ENCODE results near the gene TMX1. TPM values are rescaled to one million over a fixed set of nuclear protein-coding genes. Genes with fewer than 3 reads are reported as not detected.
"Not testable (repeated sequence)": the region's sequence is repeated elsewhere in the genome, so short reads cannot be mapped to it uniquely, and the experiment has no call there.

The TMX1 gene, protein sequence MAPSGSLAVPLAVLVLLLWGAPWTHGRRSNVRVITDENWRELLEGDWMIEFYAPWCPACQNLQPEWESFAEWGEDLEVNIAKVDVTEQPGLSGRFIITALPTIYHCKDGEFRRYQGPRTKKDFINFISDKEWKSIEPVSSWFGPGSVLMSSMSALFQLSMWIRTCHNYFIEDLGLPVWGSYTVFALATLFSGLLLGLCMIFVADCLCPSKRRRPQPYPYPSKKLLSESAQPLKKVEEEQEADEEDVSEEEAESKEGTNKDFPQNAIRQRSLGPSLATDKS
- total RNA-seq, result 6.8 TPM
- long read RNA-seq, transcript TMX1-201 (8 exons, 3,995 nt), result major isoform, 34 of 34 reads
- long read RNA-seq, partial matches to known transcripts, result 0 of 34 reads
- long read RNA-seq, other reads (novel, unspliced or antisense), result 0 of 34 reads

DNA sequence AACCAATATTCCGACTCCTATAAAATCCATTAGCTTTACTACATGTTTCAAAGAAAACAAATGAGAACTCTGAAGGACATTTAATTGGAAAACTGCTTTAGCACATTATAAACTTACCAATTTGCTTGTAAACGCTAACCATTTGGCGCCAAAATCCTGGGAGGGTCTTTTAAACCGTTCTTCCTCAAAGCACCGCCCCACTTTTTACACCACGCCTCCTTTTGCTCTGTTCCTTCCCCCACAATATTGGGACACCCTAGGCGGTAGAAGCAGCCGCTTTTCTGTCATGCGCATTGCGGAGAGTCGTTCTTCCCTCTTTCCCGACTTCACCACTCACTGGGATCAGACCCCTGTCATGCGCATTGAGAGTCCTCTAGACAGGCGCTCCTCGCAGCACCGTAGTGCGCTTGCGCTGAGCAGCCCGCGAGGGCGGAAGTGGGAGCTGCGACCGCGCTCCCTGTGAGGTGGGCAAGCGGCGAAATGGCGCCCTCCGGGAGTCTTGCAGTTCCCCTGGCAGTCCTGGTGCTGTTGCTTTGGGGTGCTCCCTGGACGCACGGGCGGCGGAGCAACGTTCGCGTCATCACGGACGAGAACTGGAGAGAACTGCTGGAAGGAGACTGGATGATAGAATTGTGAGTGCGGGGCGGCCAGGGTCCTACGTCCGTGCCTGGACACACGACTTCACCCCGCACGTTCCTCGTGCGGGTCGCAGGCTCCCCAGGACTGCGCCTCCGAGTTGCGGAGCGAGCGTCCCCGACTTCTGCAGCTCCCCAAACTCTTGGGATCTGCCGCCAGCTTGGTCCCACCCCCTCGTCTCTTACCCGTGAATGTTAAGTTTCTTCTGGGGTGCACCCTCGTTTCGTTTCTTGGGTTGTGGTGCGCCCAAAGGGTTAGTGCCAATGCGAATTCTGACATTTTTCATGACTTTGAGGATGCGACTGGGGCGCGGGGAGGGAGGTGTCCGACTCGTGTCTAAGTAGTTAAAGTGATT lies at the start of gene TMX1:
Gene TMX1 (plus strand): TSS at position 435 of the 991 bp plus-strand sequence. CDS start 46 bp downstream, at position 481.
- ATAC-seq (ENCODE audit: poor library complexity) (peak; percentile 100), DNase-seq (peak; percentile 96)
- intact Hi-C loops (cut with DNase I), result no loop called here

DNA sequence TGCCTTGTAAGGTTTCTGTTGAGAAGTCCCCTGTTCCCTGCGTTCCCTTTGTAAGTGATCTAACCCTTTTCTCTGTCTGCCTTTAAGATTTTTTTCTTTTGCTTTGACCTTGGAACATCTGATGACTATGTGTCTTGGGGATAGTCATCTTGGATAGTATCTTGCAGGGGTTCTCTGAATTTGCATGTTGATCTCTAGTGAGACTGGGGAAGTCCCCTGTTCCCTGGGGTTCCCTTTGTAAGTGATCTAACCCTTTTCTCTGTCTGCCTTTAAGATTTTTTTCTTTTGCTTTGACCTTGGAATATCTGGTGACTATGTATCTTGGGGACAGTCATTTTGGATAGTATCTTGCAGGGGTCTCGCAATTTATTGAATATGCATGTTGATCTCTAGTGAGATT lies 38.2 kb upstream of the TMX1 start:
- DNase-seq, result no peak
- intact Hi-C loops (cut with DNase I), result no loop called here
- ATAC-seq (ENCODE audit: poor library complexity), result no peak

DNA sequence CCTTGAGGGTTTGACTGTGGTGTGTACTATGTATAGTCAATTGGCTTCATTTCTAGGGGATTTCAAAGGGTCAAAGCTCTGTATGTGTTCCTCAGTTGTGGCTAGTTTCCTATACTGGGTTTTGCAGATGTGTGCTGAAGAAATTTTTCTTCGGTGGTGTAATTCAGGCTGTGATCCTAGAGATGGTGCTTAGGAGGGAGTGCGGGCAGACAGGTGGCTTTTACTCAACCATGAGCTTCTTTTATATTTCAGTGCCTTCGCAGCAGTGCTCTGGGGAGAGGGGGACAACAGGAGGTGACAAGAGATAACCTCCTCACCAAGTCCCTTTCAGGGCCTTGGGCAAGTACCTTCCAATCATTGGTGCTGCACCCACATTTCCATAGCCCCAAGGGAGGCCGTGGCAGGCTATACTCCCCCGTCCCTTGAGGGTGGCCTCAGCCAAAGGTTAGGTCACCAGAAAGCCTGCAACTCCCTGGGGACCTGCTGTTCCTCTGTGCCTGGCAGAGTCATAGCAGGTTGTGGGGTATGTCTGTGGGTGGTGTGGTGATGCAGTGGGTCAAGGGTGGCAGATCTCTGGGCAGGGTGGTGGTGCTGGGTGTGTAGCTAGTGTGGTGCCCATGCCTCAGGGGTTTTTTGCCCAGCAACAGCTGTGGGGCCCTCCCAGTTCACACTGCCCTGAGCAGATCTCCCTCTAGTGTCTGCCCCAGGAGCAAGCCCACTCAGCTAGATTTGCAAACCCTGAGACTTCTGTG lies 37.0 kb upstream of the TMX1 start:
- DNase-seq (no peak), ATAC-seq (ENCODE audit: poor library complexity) (no peak)
- intact Hi-C loops (cut with DNase I), result no loop called here

DNA sequence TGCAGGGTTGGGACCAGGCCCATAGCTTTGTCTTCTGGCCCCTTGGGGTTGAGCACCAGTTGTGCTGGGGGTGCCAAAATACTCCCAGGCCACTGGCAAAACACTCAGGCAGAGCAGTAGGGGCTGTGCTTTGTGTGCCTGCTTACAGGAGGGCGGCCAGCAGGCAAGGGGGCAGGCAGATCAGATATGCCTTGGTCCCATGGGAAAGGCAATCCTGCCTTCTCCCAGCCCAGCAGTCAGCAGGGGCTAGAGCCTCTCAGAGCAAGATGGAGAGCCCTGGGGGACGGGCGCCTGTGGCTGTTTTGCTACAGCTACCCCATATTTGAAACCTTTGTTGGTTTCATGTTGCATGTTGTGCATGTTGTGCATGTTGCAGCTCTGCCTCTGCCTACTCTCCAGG lies 36.2 kb upstream of the TMX1 start:
- DNase-seq (no peak), ATAC-seq (ENCODE audit: poor library complexity) (no peak)
- intact Hi-C loops (cut with DNase I), result no loop called here

DNA sequence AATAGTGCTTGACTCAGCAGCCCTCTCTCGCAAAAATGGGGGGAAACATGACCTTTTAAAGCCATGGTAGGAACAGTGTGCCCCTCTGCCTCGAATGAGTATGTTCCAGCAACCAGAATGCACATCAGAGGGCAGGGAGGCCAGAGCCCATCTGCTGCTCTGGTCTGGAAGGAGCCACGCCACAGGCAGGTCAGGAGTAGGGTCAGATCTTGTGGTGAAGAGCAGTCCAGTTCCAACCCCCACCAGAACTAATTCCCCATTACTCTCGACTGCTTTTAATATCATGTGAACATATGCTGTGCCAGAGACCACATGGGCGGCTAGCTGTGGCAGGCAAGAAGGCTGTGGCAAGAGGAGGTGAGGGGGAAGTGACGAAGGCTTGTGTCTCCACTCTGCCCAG lies 34.6 kb upstream of the TMX1 start:
- no peak for ATAC-seq (ENCODE audit: poor library complexity)
- no peak for DNase-seq
- intact Hi-C loops (cut with DNase I), result no loop called here

DNA sequence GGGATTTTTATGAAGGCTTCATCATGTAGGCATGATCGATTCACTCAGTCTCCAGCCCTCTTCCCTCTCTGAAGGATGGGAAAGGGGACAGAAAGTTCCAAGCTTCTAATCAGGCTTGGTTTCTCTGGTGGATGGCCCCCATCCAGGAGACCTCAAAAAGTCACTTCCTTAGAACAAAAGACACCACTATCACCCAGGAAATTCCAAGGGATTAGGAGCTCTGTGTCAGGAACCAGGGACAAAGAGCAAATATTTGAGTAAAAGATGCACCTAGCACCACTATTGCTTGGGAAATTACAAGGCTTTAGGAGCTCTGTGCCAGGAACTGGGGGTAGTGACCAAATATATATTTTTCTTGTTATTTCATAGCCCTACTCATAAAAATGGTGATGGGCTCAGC lies 33.6 kb upstream of the TMX1 start:
- intact Hi-C loops (cut with DNase I), result no loop called here
- ATAC-seq (ENCODE audit: poor library complexity) (no peak), DNase-seq (no peak)

DNA sequence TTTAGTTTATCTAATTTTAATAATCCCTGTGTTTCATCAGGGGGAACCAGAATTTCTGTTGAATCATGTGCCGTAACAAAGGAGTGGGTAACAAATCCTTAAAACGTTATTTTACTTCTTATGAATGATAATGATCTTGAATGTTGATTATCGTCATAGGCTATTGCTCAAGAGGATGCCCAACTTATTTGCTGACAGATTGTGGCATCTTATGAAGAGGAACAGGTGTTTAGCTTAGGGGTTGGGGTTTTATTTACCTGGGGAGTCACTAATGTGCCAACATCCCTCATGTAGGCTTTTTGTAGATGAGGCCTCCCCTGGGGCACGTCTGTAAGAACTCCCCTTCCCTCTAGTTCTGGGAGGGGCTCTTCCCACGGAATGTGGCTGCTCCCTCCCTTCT lies 32.4 kb upstream of the TMX1 start:
- DNase-seq (no peak), ATAC-seq (ENCODE audit: poor library complexity) (no peak)
- intact Hi-C loops (cut with DNase I), result no loop called here

DNA sequence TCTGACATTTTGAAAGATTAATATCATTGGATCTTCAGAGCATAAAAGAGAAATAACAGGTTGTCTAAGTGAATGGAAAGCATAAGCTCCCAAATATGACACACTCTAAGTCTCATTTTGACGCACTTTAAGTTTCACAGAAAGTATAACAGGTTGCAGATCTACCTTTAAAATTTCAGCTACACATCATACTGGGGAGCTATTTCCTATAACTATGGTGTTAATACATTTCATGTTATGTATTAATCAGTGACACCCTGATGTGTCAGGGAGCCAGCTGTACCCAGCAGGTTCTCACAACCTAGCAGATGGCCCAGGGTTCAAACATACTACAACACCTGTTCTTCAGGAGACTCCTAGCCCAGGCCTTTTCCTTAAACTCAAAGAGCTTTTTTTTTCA lies 31.1 kb upstream of the TMX1 start:
- ATAC-seq (ENCODE audit: poor library complexity) (no peak), DNase-seq (no peak)
- intact Hi-C loops (cut with DNase I), result no loop called here

DNA sequence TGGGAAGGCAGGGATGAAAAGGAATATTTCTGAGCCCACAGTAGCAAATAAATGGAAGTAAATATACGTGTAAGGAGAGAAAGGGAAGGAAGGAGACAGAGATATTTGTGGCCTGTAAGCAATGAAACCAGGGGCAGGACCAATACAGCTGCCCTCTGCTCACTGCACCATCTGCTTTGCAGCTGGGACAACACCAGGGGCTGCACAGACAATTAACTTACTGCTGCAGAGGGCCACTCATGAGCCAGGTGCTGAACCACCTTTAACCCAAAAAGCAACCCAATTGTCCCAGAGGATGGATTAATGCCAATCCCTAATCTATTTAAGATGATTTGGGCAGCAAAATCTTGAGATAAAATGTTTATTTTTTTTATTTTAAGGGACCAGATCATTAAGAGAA lies 30.6 kb upstream of the TMX1 start:
- ATAC-seq (ENCODE audit: poor library complexity) (no peak), DNase-seq (no peak)
- intact Hi-C loops (cut with DNase I), result no loop called here

DNA sequence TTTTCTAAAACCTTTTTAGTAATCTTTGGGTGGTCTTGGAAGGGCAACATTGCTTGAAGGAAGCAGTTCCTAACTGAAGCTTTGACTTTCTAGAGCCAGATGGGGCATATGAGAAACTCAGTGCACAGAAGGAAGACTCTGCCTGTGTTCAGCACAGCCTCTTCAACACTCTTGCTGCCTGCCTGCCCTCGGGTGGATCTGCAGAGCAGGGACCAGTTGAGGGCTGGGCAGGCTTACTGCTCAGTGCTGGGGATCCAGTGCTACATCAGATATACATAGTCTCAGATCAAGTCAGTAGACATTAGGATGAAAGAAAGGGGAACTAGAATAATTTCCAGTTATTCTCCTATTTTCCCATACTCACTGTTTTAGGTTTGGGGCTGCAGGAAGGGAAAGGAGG lies 29.5 kb upstream of the TMX1 start:
- ATAC-seq (ENCODE audit: poor library complexity) (no peak), DNase-seq (no peak)
- intact Hi-C loops (cut with DNase I), result no loop called here

DNA sequence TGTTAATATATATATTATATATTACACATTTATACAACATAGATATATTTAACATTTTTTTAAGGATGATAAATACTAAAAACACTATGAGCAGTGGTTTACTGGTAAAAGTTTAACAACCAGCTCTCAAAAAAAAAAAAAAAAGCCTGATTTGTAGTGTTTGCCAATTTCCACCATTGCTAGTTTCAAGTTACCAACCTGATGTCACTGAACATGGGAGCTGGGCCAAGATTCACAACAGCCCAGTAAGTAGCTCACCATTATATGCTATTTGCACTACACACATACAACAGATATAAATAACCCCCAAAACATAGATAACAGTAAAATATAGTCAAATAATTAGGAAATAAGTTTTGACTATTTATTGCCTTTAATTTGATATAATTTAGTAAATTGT lies 28.9 kb upstream of the TMX1 start:
- DNase-seq (no peak), ATAC-seq (ENCODE audit: poor library complexity) (no peak)
- intact Hi-C loops (cut with DNase I), result no loop called here

DNA sequence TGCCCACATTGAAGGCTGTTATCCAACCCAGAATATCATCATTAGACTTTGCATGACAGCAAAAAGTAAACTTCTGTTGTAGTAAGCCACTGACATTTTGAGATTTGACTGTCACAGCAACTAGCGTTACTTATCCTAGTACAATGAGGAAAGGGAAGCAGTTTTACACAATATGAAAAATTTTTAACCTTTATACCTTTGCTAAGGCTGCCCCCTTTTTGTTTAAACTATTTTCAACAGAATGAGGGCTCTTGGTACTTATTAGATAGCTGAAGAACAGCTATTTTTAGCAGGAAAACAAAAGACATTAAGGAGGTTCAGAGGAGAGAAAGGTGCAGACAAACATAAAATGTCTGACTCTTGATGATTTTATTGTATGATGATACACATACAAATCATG lies 23.4 kb upstream of the TMX1 start:
- DNase-seq (no peak), ATAC-seq (ENCODE audit: poor library complexity) (no peak)
- intact Hi-C loops (cut with DNase I), result no loop called here

DNA sequence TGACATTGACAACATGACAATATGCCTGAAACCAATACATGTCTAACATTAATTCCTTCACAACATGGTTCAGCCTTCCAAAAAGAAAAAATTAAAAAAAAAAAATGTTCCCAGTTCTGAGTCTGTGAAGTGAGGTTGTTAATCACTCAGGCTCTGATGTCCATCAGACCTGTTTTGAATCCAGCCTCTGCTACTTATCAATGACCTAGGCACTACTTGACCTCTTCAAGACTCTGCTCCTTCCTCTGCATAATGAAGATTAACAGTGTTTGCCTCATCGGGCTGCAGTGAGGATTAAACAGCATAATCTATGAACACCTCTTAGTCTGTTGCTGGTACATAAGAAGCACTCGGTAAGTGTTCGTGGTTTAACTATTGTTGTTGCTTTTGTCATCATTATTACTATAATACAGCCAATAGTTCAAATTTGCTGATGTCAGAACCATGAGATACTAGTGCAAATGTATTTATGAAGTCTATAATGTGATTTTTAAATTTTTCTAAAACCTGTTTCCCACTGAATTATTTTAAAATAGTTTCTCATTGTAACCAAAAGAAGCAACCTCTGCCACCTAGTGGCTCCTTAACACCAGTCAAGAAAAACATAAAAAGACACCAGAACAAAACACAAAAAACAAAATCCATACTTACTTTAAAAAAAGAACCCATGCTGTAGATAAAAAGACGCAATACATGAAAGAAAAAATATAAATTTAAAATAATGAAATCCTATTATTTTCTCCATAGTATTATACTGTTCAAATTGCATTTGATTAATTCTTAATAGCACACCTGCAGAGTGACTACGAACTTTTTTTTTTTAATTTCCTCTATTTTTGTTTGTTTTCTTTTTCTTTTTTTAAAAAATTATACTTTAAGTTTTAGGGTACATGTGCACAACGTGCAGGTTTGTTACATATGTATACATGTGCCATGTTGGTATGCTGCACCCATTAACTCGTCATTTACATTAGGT lies 20.3 kb upstream of the TMX1 start:
- ATAC-seq (ENCODE audit: poor library complexity) (no peak), DNase-seq (no peak)
- intact Hi-C loops (cut with DNase I), result loop anchor here (10.0 kb wide), 1 partner anchor 265 kb away; no protein-coding TSS in a partner anchor

DNA sequence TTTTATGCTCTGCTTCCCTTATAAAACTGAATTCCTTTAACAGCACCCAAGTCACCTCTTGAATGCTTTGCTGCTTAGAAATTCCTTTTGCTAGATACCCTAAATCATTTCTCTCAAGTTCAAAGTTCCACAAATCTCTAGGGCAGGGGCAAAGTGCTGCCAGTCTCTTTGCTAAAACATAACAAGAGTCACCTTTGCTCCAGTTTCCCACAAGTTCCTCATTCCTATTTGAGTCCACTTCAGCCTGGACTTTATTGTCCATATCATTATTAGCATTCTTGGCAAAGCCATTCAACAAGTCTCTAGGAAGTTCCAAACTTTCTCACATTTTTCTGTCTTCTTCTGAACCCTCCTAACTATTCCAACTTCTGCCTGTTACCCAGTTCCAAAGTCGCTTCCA lies 16.6 kb upstream of the TMX1 start:
- not testable (repeated sequence) for DNase-seq; ATAC-seq (ENCODE audit: poor library complexity)
- intact Hi-C loops (cut with DNase I), result loop anchor here (10.0 kb wide), 1 partner anchor 269 kb away; no protein-coding TSS in a partner anchor

DNA sequence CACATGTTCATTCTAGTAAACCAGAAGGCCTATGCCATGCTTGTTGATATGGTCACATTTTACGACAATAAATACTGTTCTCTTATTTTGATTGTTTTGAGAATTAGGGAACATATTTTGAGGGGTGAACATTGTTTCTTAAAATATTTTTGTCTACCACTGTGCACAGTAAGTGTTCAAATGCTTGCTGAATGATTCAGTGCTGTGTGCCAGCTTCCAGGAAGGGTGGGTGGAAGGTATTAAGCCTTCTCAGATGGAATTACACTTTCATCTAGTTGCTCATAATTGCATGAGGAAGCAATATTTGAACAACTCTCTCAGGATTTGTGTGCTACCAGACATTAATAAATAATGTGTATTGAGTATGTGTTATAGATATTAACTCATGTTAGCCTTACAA lies 15.5 kb upstream of the TMX1 start:
- intact Hi-C loops (cut with DNase I), result loop anchor here (10.0 kb wide), 1 partner anchor 270 kb away; no protein-coding TSS in a partner anchor
- ATAC-seq (ENCODE audit: poor library complexity) (no peak), DNase-seq (no peak)

DNA sequence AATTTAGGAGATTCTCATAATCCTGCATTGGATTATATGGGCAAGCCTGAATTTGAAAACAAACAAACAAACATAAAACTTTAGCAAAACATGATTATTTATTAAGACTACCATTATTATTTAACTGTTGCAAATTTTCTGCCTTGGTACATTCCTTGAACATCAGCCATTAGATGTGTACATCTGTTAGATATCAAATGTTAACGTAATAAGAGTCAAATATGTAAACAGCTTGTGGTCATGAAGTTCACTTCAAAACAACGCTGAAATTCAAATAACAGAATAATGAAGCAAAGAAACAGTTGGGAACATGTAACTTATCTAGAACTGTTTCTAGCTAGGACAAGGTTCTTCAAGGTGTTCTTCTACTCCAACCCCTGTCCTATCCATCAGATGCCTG lies 14.3 kb upstream of the TMX1 start:
- ATAC-seq (ENCODE audit: poor library complexity) (no peak), DNase-seq (no peak)
- intact Hi-C loops (cut with DNase I), result loop anchor here (10.0 kb wide), 1 partner anchor 271 kb away; no protein-coding TSS in a partner anchor

DNA sequence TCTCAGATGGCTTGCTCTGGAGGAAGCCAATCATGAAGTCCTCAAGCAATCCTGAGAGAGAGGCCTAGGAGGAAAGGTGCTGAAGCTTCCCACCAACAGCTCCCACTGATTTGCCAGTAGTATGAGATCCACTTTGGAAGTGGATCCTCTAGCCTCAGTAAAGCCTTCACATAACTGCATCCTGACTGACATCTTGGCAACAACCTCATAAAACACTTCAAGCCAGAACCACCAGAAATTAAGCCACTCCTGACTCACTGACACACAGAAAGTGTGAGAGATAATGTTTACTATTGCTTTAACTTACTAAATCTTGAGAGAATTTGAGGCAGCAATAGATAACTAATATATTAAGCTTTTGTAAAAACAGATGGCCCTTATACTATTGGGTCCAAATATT lies 11.7 kb upstream of the TMX1 start:
- DNase-seq (no peak), ATAC-seq (ENCODE audit: poor library complexity) (no peak)
- intact Hi-C loops (cut with DNase I), result loop anchor here (10.0 kb wide), 1 partner anchor 274 kb away; no protein-coding TSS in a partner anchor

DNA sequence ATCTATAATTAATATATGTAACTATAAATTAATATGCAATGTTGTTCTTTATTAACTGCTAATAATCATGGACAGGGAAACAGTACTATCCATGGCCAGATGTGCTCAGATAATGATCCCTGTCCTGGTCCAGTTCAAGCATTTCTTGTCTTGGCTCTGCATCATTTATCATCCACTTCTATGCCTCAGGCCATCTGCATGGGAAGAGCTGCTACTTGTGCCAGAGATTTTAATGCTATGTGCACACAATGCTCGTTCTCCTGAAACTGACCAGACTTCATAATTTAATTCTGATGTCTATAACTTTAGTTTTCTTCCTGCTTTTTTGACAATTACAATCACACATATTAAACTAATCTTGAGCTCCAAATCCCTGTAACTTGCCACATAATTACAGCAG lies 11.2 kb upstream of the TMX1 start:
- ATAC-seq (ENCODE audit: poor library complexity) (no peak), DNase-seq (no peak)
- intact Hi-C loops (cut with DNase I), result loop anchor here (10.0 kb wide), 1 partner anchor 274 kb away; no protein-coding TSS in a partner anchor
